MM.1S (cell line): ENCODE measurements around the gene NTM.

ENCODE experiments used
- DNase-seq: peaks from one replicate; pipeline ENCODE4 v3.0.0-alpha.2; 2015
- H2AFZ ChIP-seq: fragments of 300-600 bp; sonication (generic); 2 replicates; pipeline ENCODE4 v1.6.0; 2016; ENCODE audit warnings: antibody characterized with exemption, low read length
- H3F3A ChIP-seq: fragments of 300-600 bp; sonication (generic); 2 replicates; pipeline ENCODE4 v1.6.1; 2016; ENCODE audit warnings: mild to moderate bottlenecking, antibody characterized with exemption, low read length, moderate library complexity, mixed read lengths; ENCODE audit not compliant: insufficient read depth
- H3K27ac ChIP-seq: fragments of 300-600 bp; sonication (generic); 2 replicates; pipeline ENCODE4 v1.5.1; 2016; ENCODE audit warnings: mild to moderate bottlenecking, low read length
- H3K27me3 ChIP-seq: fragments of 300-600 bp; sonication (generic); replicated peaks from 2 replicates; pipeline ENCODE4 v1.6.0; 2016; ENCODE audit warnings: low read length; ENCODE audit not compliant: insufficient read depth
- H3K36me3 ChIP-seq: fragments of 300-600 bp; sonication (generic); replicated peaks from 2 replicates; pipeline ENCODE4 v1.6.1; 2016; ENCODE audit warnings: mild to moderate bottlenecking, low read length, mixed read lengths; ENCODE audit not compliant: insufficient read depth
- H3K4me1 ChIP-seq: fragments of 300-600 bp; sonication (generic); 2 replicates; pipeline ENCODE4 v1.6.1; 2016; ENCODE audit warnings: low read length, mixed read lengths
- H3K4me2 ChIP-seq: fragments of 300-600 bp; sonication (generic); 2 replicates; pipeline ENCODE4 v1.6.0; 2016; ENCODE audit warnings: low read depth, low read length
- H3K4me3 ChIP-seq: fragments of 300-600 bp; sonication (generic); 2 replicates; pipeline ENCODE4 v1.5.1; 2016; ENCODE audit warnings: low read length, mixed read lengths
- H3K79me2 ChIP-seq: fragments of 300-600 bp; sonication (generic); 2 replicates; pipeline ENCODE4 v1.6.1; 2016; ENCODE audit warnings: mixed run types, low read length, mixed read lengths
- H3K9ac ChIP-seq: fragments of 300-600 bp; sonication (generic); 2 replicates; pipeline ENCODE4 v1.6.1; 2016; ENCODE audit warnings: low read length, mixed read lengths
- H3K9me2 ChIP-seq: fragments of 300-600 bp; sonication (generic); replicated peaks from 2 replicates; pipeline ENCODE4 v1.6.1; 2016; ENCODE audit warnings: mild to moderate bottlenecking, low read length, mixed read lengths; ENCODE audit not compliant: insufficient read depth
- H3K9me3 ChIP-seq: fragments of 300-600 bp; sonication (generic); replicated peaks from 2 replicates; pipeline ENCODE4 v1.6.1; 2016; ENCODE audit warnings: mild to moderate bottlenecking, low read length, mixed read lengths; ENCODE audit not compliant: insufficient read depth
- H4K20me1 ChIP-seq: fragments of 300-600 bp; sonication (generic); 2 replicates; pipeline ENCODE4 v1.6.1; 2016; ENCODE audit warnings: mild to moderate bottlenecking, low read length, moderate library complexity, mixed read lengths; ENCODE audit not compliant: insufficient read depth
- CTCF ChIP-seq: fragments of 300-600 bp; sonication (generic); IDR thresholded peaks from 2 replicates; pipeline ENCODE4 v1.5.1; 2016; ENCODE audit warnings: antibody characterized with exemption, low read length, mixed read lengths
- EZH2 ChIP-seq: fragments of 300-600 bp; sonication (generic); optimal IDR thresholded peaks from 2 replicates; pipeline ENCODE3; 2017; ENCODE audit warnings: low read depth, mild to moderate bottlenecking, antibody characterized with exemption, low read length, mixed read lengths
- EZH2phosphoT487 ChIP-seq: fragments of 300-600 bp; sonication (generic); IDR thresholded peaks from 2 replicates; pipeline ENCODE4 v1.6.1; 2018; ENCODE audit warnings: antibody characterized with exemption, low read length

Gene NTM

GRCh38 chr11:132127900-132128288 is 757.5 kb downstream of the NTM start:
- peaks cover 6% of the 10 kb centered on the region; the same call in 1 of the 2 replicates for H3F3A ChIP-seq
- TF ChIP-seq EZH2 (no peak), CTCF (no peak), EZH2phosphoT487 (no peak)
- no peak overlapping the region for H3K4me3 ChIP-seq
- H3K4me1 ChIP-seq, result peaks cover 11% of the 10 kb centered on the region
- H3K9me3 ChIP-seq, result no peaks in the 10 kb centered on the region
- H3K9ac ChIP-seq, result no peak overlapping the region
- no peak overlapping the region for H3K27ac ChIP-seq
- no peak overlapping the region for H3K4me2 ChIP-seq
- H4K20me1 ChIP-seq, result no peaks in the 10 kb centered on the region
- H3K36me3 ChIP-seq, result no peaks in the 10 kb centered on the region
- no peaks in the 10 kb centered on the region for H3K9me2 ChIP-seq
- DNase-seq, result no peak
- H2AFZ ChIP-seq, result no peak overlapping the region
- H3K27me3 ChIP-seq, result no peaks in the 10 kb centered on the region
- H3K79me2 ChIP-seq, result no peaks in the 10 kb centered on the region

DNA sequence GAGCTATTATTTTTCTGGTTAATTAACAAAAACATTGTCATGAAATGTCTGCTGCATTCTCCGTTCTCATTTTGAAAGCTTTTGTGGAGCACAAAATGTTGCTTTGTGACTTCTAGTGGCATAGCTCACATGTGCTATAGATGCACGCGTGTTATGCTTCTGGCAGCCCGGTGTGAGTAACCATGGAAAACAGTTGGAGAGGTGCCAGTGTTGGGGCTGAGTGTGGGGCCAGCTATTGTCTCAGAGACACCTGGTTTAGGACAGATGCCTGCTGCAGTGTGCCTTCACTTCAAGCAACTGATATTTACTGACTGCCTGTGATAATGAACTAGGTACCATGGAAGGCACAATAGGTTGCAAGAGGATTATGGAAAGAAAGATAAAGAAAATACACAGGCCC is 760.6 kb downstream of the NTM start:
- Histone ChIP-seq H3K4me2 (no peak overlapping the region), H3K4me3 (no peak overlapping the region), H3K27ac (no peak overlapping the region), H3K9me2 (no peaks in the 10 kb centered on the region), H3K4me1 (no peaks in the 10 kb centered on the region), H3K9me3 (no peaks in the 10 kb centered on the region), H3F3A (no peaks in the 10 kb centered on the region), H3K36me3 (no peaks in the 10 kb centered on the region), H3K27me3 (no peaks in the 10 kb centered on the region), H3K79me2 (no peaks in the 10 kb centered on the region), H4K20me1 (no peaks in the 10 kb centered on the region), H3K9ac (no peak overlapping the region), H2AFZ (no peak overlapping the region)
- DNase-seq, result no peak
- TF ChIP-seq EZH2phosphoT487 (no peak), CTCF (no peak), EZH2 (no peak)

- H4K20me1 ChIP-seq, result no peaks in the 10 kb centered on the region
- H2AFZ ChIP-seq, result no peak overlapping the region
- H3K9ac ChIP-seq, result no peak overlapping the region
- H3K36me3 ChIP-seq, result no peaks in the 10 kb centered on the region
- no peak overlapping the region for H3K4me3 ChIP-seq
- H3K27ac ChIP-seq, result no peak overlapping the region
- H3K9me2 ChIP-seq, result no peaks in the 10 kb centered on the region
- no peaks in the 10 kb centered on the region for H3K79me2 ChIP-seq
- H3K9me3 ChIP-seq, result no peaks in the 10 kb centered on the region
- no peaks in the 10 kb centered on the region for H3K27me3 ChIP-seq
- TF ChIP-seq EZH2phosphoT487, result no peak
- no peak for TF ChIP-seq CTCF
- TF ChIP-seq EZH2, result no peak
- no peak overlapping the region for H3K4me2 ChIP-seq
- no peaks in the 10 kb centered on the region for H3F3A ChIP-seq
- H3K4me1 ChIP-seq, result no peaks in the 10 kb centered on the region
- DNase-seq, result no peak
Observed at GRCh38 chr11:132131961-132132360, 761.5 kb downstream of the NTM start.
